GM21576 (cell line): Measurements from ENCODE around the gene GULP1.
"Not testable (repeated sequence)": the region's sequence is repeated elsewhere in the genome, so short reads cannot be mapped to it uniquely, and the experiment has no call there.

Experiments
- ATAC-seq: cut with Tn5 transposase; IDR thresholded peaks from one replicate; pipeline ENCODE4 v1.9.1; 2021; ENCODE audit warnings: mild to moderate bottlenecking, moderate library complexity; ENCODE audit not compliant: unreplicated experiment

The GULP1 gene, protein sequence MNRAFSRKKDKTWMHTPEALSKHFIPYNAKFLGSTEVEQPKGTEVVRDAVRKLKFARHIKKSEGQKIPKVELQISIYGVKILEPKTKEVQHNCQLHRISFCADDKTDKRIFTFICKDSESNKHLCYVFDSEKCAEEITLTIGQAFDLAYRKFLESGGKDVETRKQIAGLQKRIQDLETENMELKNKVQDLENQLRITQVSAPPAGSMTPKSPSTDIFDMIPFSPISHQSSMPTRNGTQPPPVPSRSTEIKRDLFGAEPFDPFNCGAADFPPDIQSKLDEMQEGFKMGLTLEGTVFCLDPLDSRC

DNA sequence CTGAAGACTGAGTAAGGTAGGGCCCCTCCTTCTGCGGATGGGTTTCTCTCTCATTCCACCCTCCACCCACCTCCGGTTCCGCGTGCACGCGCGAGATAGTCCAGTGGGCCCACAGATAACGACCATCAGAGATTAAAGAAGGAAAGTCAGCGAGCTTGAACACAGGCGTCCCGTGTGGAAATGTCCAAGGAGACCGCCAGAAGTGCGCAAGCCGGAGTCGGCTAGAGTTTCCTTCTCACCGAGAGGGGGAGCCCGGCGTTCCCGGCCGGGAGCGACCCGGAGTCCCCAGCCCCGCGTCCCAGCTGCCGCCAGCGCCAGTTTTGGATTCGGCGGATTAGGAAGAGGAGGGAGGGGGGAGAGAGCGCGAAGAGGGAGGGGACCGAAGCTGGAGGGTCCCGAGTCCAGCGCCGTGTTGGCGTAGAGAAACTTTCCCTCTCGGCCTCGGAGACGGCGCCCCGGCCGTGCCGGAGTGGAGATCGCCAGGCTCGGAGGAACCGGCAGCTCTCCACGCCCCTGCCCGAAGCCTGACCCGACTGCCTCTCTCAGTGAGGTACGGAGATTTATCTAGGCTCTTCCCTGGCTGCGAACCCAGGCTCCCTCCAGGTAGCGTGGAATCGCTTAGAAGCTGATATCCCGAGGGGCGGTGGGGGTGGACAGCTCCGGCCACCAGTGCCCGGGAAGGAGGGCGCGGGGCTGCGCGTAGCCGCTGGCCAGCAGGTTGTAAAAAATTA, at the start of gene GULP1:
Gene GULP1 (plus strand): TSS at position 258 of the 731 bp plus-strand sequence. CDS start 185,829 bp downstream, outside the sequence.
- ATAC-seq = no peak

DNA sequence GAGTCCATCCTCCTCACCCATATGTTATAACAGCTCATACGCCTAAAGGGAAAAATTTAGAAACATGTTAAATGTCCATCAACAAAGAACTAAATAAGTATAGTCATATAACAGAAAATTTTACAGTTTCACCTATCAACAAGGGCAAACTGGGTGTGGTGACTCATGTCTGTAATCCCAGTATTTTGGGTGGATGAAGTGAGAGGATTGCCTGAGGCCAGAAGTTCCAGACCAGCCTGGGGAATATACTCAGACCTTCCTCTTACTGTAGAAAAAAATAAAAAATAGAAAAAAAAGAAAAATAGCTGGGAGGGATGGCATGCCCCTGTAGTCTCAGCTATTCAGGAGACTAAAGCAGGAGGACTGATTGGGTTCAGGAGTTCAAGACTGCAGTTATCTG, 48.3 kb upstream of the GULP1 start:
- ATAC-seq = no peak

DNA sequence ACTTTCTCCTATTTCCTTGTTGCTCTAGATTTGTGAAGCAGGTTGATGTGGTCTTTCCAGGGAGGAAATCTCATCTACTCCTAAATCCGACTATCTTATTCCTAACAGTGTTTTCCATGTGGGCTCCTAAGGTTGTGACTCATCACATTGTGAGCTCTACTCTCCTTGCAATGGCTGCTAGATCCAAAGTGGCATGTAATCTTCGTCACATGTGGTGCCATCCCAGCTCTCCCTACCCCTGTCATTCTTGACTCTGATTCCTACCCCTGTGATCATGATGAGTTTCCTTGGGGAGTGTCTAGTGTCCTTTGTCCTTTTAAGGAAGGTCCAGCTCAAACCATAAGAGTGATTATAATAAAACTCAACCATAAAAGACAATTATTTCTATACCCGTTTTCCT, 47.3 kb upstream of the GULP1 start:
- no peak for ATAC-seq

DNA sequence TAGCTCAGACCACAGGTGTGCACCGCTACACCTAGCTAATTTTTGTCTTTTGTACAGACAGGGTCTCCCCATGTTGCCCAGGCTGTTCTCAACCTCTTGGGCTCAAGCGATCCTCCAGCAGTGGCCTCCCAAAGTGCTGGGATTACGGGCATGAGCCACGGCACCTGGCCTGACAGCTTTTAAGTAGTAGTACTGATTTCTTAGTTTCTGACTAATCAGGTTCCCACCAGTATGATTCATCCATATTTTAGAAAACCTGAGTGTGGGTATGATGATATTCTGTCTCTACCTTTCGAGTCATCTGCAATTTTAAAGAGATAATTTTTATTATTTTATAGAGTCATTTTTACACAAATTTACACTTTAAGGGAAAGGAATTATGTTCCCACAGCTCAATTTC, 46.4 kb upstream of the GULP1 start:
- ATAC-seq = no peak

DNA sequence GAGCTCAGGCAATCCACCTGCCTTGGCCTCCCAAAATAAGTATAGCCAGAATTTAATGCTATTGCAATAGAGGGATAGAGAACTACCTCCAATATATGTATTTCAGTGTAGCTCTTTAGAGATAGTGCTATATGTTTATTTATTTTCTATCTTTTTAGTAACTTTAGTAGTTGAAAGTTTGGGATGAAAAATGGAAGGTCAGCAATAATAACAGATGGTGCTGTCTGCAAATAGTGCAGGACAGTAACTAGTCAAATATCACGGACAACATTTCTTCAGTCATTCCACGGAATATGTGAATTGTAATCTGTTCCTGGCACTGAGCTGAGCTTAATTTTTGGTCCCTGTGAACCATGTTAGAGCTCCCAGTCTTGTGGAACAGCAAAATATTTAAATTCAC, 43.2 kb upstream of the GULP1 start:
- no peak for ATAC-seq

DNA sequence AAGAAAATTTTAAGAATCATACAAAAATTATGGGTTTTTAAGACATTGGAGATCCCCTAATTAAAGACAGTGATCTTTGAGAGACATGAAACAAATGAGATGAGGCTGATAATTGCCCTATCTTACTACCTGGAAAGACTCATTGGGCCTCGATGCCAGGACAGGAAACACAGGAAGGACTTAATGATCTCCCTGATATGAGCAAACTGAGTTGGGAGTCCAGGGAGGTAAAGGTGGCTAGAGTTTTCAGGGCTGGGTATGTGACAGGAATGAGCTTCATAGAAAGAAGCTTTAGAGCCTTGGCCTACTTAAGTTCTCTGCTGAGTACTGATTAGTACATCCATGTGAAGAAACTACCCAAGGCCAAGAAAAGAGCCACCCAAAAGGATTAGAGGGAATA, 40.6 kb upstream of the GULP1 start:
- ATAC-seq = no peak

DNA sequence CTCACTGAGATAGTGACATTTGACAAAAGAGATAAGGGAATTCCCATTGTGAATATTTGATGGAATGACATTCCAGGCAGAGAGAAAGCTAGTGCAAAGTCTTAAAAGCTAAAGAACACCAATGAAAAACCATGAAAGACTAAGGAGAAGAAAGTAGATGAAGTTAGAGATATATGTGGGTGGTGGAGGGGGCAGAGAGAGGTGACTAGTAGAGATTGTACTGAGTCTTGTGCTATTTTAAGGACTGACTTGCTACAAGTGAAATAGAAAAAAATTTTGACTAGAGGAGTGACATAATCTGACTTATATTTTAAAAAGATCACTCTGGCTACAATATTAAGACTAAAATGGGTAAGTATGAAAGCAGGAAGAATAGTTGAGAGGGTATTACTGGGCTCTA, 35.3 kb upstream of the GULP1 start:
- ATAC-seq = no peak

DNA sequence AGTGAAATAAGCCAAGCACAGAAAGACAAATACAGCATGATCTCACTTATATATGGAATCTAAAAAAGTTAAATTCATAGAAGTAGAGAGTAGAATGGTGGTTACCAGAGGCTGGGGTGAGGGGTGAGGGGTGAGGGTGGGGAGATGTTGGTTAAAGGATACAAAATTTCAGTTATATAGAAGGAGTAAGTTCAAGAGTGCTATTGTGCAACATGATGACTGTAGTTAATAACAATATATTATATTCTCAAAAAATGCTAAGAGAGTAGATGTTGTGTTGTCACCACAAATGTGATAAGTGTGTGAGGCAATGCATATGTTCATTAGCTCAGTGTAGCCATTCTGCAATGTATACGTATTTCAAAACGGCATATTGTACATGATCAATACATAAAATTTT, 26.4 kb upstream of the GULP1 start:
- ATAC-seq = no peak

DNA sequence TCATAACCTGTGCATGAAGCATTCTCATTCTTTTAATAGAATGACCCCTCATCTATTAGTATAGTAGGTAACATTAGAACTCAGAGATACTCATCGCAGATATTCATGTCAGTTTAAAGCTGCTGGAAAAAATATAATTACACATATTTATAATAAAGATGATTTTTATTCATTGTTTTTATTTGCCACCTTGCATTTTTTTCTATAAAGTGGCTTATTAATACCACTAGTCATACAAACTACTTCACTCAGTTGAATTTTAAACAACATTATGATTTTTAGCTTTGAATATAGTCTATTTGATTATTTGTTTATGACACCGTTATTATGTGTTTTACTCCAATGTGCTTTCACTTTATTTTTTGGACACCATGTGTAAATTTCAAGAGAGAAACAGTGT, 23.9 kb upstream of the GULP1 start:
- no peak for ATAC-seq

DNA sequence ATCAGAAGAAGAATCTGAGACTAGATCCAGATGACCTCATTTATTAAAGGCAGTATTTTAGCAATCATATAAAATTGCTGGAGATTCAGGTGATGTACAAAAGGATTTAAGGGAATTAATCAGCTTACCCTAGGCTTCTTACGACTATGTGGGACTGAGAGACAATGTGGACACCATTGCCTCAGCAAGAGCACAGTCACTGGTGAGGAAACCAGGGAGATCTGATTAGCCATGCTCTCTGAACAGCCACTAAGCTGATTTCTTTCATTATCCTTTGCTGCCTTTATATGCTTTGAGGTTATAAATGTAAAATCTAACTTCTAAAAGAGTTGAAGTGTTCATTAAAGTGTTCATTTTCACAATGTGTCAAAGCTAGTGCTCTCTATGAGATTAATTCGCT, 22.7 kb upstream of the GULP1 start:
- ATAC-seq = no peak

DNA sequence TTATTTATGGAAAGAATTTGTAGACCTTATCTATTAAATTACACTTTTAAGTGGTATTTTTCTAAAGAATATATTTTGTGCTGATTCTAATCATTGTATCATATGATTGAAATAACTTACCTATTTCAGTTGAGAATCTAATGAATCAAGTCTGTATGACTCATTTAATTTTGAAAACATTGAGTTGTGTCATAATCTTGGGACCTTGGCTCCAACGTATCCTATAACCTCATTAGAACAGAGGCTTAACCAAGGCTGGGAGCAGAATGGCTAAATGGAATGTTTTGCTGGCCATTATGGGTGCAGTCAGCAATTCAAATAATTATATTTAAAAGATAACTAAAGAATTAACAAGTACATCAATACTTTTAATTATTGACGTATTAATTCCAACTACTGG, 19.6 kb upstream of the GULP1 start:
- no peak for ATAC-seq

DNA sequence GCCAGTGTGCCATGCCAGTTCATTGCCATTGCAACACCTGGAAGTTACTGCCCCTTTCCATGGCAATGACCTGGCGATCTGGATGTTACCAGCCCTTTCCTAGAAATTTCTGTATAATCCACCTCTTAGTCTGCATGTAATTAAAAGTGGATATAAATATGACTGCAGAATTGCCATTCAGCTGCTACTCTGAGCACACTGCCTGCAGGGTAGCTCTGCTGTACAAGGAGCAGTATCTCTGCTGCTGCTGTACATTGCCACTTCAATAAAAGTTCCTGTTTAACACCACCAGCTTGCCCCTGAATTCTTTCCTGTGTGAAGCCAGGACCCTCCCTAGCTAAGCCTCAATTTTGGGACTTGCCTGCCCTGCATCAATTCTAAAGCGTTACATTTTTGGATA, 17.4 kb upstream of the GULP1 start:
- ATAC-seq = no peak

DNA sequence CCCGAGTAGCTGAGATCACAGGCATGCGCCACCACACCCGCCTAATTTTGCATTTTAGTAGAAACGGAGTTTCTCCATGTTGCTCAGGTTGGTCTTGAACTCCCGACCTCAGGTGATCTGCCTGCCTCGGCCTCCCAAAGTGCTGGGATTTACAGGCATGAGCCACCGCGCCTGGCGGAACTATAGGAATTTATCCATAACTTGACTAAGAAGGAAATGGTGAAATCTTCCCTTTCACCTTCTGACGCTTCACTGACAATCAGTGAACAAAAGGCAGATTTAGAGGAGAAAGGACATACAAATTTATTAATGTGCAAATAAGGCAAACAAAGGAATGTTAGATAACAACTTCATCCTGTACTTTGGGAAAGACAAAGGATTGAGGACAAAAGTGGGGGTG, 15.4 kb upstream of the GULP1 start:
- ATAC-seq = no peak

DNA sequence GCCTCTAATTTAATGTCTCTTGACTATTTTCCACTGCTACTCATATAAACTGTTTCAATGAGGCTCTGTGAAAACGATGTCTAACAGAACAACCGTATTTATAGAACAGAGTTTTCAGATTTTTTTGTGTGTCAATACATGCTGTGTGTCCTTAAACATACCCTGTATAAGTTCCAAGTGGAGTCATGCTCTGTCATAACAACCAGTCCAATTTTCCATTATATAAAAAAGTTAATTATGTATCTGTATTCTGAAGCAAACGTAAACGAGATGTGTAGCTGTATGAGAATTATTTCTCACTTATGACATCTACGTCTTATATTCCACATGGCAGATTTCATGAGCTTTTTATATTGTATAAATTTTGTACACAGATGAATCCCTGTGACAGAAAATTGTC, 13.9 kb upstream of the GULP1 start:
- ATAC-seq = no peak

DNA sequence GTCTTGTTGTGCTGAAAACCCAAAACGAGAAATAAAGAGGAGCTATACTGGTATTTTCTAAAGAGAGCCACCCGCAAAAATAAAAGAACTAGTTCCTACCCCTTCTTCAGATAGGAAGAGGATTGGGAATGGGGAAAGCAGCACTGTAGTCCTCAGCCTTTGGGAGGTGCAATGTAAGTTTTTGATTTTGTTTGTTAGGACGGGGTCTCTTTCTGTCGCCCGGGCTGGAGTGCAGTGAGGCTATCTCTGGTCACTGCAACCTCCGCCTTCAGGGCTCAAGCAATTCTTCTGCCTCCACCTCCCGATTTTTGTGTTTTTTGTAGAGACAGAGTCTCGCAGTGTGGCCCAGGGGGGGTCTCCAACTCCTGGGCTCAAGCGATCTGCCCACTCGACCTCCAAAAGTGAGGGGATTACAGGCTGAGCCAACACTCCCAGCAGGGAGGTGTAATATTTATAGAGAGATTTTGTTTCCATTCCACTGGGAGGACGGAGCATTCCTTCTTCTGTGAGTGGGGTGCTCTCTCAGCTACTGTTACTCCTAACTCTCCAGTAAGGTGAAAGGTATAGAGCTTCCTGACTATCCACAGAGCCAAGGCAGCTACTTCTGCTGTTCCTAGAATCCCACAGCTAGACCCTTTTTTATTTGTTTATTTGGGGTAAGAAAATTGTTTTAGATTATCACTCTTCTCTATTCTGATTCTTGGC, 13.1 kb upstream of the GULP1 start:
- no peak for ATAC-seq

DNA sequence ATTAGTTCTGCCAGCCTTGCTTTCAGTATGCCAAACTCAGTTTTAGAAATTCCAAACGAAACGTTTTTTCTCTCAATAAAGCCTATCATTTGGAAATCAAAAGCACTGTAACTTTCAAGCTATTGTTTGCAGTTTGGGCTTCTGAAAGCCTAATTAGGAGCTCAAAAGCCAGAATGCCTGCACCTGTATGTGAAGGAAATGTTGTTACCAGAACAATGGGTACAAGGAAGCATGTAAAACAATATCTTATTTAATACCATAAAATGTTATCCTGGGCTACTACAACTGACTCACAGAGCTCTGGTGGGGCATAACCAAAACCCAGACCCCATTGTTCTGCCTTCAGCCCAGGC, 12.6 kb upstream of the GULP1 start:
- no peak for ATAC-seq

DNA sequence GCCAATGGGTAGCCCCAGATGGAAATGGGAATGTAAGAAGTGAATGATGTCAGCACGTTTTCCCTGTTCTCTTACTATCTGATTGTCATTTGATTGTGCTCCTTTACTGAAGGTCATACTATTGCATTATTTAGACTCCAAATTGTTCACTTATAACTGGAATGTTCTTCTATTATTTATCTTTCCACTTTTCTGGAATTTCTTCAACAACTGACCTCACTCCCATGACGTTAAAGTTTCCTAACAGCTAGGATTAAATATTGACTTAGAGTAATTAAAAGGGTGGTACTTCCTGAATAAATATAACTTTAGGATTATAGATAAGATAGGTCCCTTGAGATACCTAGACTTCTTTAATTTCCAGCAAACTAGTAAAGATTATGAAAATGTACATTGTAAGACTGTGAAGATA, 10.9 kb upstream of the GULP1 start:
- ATAC-seq = no peak

DNA sequence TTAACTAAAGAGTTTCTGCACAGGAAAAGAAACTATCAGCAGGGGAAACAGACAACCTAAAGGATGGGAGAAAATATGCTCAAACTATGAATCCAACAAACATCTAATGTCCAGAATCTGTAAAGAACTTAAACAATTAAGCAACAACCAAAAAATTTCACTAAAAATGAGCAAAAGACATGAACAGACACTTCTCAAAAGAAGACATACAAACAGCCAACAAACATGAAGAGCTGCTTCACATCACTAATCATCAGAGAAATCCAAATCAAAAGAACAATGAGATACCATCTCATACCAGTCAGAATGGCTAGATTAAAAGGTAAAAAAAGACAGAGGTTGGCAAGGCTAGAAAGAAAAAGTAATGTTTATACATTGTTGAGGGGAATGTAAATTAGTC, 8.8 kb upstream of the GULP1 start:
- ATAC-seq = no peak

DNA sequence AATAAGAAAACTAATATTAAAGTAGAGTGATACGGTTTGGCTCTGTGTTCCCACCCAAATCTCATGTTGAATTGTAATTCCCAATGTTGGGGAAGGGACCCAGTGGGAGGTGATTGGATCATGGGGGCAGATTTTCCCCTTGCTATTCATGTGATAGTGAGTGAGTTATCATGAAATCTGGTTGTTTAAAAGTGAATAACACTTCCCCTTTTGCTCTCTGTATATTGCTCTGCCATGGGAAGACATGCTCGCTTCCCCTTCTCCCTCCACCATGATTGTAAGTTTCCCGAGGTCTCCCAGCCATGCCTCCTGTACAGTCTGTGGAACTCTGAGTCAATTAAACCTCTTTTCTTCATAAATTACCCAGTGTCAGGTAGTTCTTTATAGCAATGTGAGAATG, 7.4 kb upstream of the GULP1 start:
- not testable (repeated sequence) for ATAC-seq

DNA sequence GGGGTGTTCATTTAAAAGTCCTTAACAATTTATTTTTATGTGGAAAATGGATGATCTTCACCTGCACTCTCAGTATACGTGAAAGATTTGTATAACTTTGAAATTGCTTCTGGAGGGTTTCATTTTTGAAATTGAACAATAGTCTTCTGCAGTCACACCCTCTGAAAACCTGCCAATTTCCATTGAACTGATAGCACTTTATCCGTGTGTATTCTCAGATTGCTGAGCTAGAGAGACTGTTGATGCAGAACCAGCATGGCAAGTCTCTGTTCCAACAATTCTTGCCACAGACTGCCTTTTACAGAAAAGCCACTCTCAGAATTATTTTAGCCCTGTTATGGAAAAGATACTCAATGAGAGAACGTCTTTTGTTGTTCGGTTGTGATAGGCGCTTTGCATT, 6.6 kb upstream of the GULP1 start:
- no peak for ATAC-seq

DNA sequence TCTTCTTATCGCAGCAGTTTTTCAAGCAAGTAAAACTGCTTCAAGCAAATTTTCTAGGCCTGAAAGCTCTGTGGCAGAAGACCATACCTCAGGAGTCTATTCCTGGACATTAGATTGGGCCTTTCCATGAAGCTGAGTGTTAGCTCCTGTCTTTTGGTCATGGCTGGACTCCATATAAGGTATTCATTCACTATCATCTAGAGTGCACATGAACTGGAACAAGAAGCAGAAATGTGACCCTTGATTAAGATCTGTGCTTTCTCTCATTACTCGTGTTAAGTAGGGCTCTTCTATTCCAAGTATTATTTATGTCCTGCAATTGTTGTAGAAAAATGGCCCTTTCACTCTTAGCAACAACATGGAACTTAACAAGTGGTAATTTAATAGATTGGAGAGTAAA, 5.9 kb upstream of the GULP1 start:
- ATAC-seq = no peak

DNA sequence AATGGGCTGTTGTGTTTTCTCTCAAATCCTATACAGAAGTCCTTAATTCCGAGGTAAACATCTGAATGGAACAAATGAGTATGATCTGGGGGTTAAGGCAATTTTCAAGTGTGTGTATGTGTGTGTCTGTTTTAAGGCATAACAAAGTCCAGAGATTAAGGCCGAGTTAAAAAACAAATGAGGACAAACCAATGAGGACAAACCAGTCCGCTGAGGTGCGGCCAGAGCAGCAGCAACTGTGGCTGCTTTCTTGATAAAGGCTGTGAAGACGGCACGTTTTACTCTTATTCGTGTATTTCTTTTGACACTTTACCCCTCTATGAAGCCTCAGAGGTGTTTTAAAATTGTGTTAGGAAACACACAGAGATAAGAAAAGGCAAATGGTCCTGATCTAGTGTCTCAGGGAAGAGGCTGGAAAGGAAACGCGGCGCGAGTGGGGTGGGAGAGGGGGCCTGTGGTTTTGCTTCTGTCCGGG, 495 bp upstream of the GULP1 start:
- no peak for ATAC-seq
